Jurkat, Clone E6-1 (cell line): ENCODE measurements around the gene UBAC1.
"Not testable (repeated sequence)": the region's sequence is repeated elsewhere in the genome, so short reads cannot be mapped to it uniquely, and the experiment has no call there.

ENCODE experiments used
- DNase-seq: peaks from one replicate; pipeline ENCODE4 v3.0.0-alpha.2; 2011; ENCODE audit warnings: low read depth, low spot score
- H3K4me3 ChIP-seq: 2 replicates; pipeline ENCODE4 v1.5.1; 2011; ENCODE audit warnings: mild to moderate bottlenecking, low read length, control low read depth, moderate library complexity

UBAC1 gene

GRCh38 chr9:135928074-135928730 is 33.0 kb downstream of the UBAC1 start:
- no peak for DNase-seq
- no peak overlapping the region for H3K4me3 ChIP-seq

GRCh38 chr9:135927195-135928013 is 33.8 kb downstream of the UBAC1 start:
- no peak overlapping the region for H3K4me3 ChIP-seq
- DNase-seq: no peak

DNA sequence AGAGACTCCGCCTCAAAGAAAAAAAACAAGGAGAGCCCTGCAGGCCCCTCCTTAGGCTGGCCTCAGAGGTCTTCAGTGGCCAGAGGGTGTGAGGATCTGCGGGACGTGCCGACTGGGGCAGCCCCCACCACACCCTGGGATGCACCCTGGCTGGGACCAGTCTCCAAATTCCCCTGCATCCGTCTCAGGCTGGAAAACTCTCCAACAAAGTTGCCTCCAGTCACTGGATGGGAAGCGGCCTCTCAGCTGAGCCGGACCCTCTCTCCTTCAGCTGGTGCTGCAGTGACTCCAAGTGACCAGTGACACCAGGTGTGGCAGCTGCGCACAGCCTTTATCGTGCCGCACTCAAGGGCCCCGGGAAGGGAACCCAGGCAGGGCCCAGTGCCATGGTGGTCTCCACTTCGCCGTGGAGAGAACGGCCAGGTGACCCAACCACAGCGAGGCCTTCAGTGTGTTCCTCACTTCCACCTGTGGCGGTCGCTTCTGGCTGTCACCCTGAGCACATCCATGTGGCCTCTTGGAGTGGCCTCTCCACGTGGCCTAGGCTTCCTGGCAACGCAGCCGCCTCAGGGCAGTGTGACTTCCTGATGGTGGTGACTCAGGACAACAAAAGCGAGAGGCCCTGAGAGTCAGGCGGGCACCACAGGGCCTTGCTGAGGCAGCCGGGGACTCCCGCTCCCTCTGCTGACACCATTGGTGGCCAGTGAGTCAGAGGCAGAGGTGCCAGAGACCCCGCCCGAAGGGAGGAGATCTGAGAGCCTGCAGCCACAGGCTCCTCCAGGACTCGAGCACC is 34.6 kb downstream of the UBAC1 start:
- DNase-seq: no peak
- no peak overlapping the region for H3K4me3 ChIP-seq

DNA sequence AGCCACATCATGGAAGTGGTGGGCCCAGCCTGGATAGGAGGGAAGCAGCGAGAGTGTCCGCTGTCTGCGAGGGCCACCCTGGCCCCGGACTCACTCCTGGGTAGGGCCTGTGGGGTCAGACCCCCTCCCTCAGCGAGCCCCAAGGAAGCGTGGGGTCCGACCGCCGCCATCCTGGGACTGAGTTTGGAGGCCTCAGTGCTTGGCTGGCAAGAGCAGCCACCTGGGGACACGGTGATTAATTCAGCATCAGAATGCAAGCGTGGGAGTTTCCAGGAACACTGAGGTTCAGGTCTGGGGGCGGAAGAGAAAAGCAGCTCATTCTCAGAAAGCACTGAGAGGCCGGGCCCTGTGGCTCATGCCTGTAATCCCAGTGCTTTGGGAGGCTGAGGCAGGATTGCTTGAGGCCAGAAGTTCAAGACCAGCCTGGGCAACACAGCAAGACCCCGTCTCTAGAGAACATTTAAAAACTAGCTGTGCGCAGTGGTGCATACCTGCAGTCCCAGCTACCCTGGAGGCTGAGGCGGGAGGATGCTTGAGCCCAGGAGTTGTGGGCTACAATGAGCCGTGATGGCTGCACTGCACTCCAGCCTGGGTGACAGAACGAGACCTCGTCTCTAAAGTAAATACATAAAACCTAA is 35.6 kb downstream of the UBAC1 start:
- no peak overlapping the region for H3K4me3 ChIP-seq
- no peak for DNase-seq

DNA sequence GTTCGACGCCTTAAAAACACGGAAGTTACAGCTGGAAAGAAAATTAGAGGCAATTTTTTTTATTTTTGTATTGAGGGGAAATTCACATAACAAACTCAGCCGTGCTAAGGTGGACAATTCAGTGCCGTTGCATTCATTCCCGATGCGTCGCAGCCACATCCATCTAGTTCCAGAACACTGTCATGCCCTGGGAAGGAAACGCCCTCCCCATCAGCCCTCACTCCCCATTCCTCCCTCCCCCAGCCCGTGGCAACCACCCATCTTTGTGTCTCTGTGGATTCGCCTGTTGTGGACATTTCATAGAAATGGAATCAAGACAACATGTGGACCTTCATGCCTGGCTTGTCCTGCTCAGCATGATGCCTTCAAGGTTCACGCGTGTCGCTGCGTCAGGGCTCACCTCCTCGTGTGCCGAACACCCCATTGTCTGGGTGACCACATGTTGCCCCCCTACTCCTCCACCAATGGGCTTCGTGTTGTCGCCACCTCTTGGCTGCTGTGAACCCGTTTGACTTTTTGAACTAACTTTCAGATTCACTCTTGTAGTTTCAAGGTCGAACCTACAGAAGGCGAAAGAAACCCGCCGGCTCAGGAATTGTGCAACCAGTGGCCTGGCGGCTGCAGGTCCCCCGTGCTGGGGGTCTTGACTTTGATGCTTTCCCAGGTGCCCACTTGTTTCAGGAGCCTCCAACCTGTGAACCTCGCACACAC is 36.4 kb downstream of the UBAC1 start:
- H3K4me3 ChIP-seq: no peak overlapping the region
- DNase-seq: no peak

DNA sequence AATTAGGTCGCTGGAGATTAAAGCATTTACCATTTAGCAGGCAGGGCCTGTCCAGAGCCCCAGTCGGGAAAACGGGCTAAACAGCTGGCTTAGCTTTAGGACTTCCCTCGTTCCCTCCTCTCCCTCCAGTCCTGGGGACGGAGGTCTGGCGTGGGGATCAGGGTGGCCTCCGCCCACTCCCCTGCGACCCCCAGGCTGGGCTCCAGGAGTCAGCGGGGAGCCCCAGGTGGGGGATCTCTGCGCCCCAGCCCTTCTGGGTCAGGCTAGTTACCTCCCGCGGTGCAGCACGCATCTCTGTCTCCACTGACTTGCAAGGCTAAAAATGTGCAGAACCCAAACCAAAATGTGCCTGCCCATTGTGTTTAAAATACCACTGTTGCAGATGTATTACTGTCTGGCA is 37.7 kb downstream of the UBAC1 start:
- no peak for DNase-seq
- H3K4me3 ChIP-seq: no peak overlapping the region

DNA sequence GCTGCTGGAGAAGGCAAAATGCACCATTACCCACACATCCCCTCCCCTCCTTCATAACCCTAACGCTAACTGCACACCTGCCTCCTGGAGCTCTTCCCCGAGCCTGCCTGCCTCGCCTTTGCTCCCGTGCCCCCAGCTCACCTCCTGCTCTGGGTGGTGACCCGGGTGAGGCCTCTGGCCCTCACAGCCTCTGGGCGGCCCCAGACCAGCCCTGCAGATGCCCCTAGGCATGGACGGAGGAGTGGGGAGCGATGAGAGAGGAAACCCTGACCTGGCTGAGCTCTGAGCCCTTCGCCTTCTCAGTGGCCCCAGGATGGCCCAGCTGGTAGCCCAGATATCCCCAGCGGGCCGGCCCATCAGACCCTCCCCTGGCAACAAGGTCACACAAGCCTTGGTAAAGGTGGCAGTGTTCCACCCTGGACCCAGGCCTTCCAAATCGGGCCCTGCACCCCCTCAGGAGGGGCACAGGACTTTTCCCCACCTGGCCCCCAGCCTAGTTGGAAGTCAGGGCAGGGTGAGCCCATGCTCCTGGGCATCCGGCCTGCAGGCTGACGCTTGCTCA is 39.3 kb downstream of the UBAC1 start:
- no peak for DNase-seq
- H3K4me3 ChIP-seq: no peak overlapping the region

DNA sequence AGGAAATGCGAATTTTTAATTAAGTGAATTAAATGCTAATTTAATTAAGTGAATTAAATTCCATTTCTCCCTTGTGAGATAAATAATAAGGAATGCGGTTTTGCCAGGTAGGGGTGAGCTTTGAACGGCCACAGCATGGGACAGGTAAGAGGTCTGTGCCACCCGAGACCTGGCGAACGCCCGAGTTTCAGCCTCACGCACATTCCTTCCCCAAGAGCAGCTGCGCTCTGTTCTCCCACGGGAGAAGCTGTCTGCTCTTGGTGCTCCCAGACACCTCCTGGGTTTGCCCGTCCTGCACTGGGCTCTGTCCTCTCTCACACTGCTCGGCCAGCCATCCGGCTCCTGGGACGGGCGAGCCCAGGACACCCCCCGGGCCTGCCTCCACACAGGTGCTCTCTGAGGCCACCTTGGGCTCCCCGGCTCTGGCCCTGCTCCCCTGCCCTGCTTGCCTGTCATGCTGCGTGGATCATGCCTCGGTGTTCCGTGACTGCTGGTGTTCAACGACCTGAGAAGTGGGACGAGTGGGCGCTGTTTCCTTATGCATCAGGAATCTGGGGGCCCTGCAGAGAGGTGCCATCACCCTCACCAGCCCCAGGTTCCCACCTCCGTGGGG is 40.1 kb downstream of the UBAC1 start:
- H3K4me3 ChIP-seq: no peak overlapping the region
- DNase-seq: no peak

DNA sequence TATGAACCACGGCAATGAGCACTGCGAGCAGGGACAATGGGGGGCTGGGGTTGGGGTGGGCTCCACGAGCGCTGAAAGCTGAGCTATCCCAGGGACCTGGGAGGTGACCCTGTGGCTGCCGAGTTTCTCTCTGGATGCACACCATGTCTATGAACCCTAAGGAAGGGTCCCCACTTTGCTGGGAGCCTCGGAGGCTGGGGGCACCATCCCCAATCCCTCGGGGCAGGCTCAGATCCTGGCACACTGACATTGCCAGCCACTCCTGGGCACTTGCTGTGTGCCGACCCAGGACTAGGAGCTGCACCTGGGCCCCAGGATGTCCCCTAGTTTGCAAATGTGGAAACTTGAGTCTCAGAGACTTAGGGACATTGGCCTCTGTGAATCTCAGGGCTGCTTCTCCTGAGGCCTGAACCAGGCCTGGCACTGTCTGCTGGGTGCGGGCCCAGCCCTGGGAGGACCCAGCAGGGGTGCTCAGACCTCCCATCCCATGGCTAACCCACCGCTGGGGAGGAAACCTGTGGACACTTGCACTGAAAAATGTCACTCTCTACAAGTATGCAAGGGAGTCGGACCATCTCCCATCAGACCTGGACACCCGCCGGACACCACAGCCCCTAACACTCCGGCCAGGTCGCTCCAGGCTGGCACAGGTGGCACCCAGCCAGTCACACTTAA is 40.8 kb downstream of the UBAC1 start:
- H3K4me3 ChIP-seq: no peak overlapping the region
- no peak for DNase-seq

GRCh38 chr9:135919318-135919890 is 41.8 kb downstream of the UBAC1 start:
- DNase-seq: no peak
- no peak overlapping the region for H3K4me3 ChIP-seq

DNA sequence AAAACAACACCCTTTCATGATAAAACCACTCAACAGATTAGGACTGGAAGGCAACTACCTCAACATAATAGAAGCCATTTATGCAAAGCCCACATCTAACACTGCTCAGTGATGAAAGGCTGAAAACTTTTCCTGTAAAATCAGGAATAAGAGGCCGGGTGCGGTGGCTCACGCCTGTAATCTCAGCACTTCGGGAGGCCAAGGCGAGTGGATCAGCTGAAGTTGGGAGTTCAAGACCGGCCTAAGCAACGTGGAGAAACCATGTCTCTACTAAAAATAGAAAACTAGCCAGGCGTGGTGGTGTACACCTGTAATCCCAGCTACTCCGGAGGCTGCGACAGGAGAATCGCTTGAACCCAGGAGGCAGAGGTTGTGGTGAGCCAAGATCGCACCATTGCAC is 44.9 kb downstream of the UBAC1 start:
- DNase-seq, H3K4me3 ChIP-seq: not testable (repeated sequence)

GRCh38 chr9:135914921-135915320 is 46.3 kb downstream of the UBAC1 start:
- DNase-seq: no peak
- H3K4me3 ChIP-seq: no peak overlapping the region

DNA sequence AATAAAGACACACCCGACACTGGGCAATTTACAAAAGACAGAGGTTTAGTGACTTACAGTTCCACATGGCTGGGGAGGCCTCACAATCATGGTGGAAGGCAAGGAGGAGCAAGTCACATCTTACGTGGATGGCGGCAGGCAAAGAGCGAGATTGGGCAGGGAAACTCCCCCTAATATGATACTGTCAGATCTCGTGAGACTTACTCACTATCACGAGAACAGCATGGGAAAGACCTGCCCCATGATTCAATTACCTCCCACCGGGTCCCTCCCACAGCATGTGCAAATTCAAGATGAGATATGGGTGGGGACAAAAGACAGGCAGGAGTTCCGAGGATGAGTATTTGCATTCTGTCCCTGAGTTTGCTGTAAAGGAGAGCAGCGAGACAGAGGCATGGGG is 49.9 kb downstream of the UBAC1 start:
- H3K4me3 ChIP-seq, DNase-seq: not testable (repeated sequence)

DNA sequence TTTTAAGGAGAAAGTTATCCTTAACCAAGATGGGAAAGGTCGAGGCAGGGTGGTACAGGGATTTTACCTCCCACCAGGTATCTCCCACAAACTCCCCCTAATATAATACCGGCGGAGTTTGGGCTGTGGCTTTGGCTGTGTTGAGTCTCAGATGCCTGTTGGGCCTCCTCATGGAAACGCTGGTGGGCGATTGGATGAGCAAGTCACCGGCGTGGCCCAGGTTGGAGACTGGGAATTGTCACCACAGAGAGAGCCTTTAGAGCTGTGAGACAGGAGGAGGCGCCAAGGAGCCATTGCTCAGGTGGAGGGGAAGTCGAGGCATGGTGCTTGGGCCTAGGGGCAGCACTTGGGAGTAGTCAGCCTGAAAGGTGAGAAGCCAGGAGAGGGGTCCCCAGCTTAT is 50.4 kb downstream of the UBAC1 start:
- H3K4me3 ChIP-seq: no peak overlapping the region

DNA sequence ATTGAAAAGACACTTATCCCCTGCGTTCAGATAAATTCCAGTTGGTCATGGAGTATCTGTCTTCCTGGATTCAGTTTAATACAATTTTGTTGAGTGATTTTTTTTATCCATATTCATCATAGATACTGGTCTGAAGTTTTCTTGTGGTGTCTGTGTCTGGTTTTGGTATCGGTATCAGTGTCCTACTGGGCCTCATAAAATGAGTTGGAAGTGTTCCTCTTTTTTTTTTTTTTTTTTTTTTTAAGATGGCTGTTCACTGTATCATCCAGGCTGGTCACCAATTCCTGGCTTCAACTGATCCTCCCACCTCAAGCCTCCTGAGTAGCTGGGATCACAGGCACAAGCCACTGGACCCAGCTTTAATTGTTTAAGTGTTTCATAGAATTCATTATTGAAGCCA is 51.0 kb downstream of the UBAC1 start:
- no peak overlapping the region for H3K4me3 ChIP-seq
- DNase-seq: no peak

More for the DNA sequence above, 50.4 kb downstream of the UBAC1 start:
- no peak for DNase-seq

DNA sequence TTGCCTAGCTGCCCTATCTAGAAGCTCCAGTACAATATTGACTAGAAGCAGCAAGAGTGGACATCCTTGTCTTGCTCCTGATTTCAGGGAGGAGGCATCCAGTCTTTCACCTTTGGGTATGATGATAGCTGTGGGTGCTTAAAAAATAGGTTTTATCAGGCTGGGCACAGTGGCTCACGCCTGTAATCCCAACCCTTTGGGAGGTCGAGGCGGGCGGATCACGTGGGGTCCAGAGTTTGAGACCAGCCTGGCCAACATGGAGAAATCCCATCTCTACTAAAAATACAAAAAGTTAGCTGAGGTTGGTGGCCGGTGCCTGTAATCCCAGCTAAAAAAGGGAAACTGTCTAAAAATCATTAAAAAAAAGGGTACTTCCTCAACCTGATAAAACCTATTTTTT is 51.8 kb downstream of the UBAC1 start:
- no peak for DNase-seq
- H3K4me3 ChIP-seq: no peak overlapping the region

GRCh38 chr9:135908754-135909204 is 52.4 kb downstream of the UBAC1 start:
- no peak for DNase-seq

More at GRCh38 chr9:135908754-135909204, 52.4 kb downstream of the UBAC1 start:
- H3K4me3 ChIP-seq: peak overlapping the region; percentile 65
